GM18507 (cell line): ENCODE measurements around the gene ELMO1.

ENCODE experiments used
- DNase-seq: peaks from one replicate; pipeline ENCODE4 v3.0.0; 2011; ENCODE audit warnings: low read depth; ENCODE audit not compliant: insufficient read length; ENCODE audit errors: extremely low spot score
- FAIRE-seq: peaks from 2 replicates; lab custom pipeline; 2011; peaks lifted over from hg19 to GRCh38; lab: Jason Lieb, UNC

The ELMO1 gene

DNA sequence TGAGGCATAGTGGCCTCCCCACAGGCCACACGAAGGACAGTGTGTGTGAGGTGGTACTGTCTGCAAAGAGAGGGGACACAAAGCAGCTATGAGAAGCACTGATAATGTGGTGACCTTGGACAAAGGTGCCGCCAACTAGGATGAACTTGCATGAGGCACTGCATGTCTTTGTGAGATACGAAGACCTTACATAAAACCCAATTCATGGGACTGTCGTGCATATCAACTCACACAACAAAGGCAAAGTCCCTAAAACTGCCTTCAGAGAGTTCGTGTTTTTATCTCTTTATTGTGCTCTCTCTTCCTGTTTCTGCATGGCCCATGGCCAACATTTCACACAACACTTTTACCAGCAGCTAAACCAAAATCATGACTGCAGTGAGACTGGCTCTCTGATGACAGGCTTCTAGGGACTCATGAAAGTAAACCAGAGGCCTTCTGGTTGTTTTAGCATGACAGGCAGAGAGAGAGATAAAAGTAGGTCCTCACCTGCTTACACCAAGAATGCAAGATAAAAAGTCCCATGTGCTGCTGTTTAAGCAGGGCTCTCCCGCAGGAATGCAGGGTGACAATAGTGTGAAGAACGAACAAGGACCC lies 347.8 kb downstream of the ELMO1 start:
- no peak for FAIRE-seq
- DNase-seq, result no peak

GRCh38 chr7:37098762-37099161 lies 349.9 kb downstream of the ELMO1 start:
- FAIRE-seq (no peak), DNase-seq (no peak)

DNA sequence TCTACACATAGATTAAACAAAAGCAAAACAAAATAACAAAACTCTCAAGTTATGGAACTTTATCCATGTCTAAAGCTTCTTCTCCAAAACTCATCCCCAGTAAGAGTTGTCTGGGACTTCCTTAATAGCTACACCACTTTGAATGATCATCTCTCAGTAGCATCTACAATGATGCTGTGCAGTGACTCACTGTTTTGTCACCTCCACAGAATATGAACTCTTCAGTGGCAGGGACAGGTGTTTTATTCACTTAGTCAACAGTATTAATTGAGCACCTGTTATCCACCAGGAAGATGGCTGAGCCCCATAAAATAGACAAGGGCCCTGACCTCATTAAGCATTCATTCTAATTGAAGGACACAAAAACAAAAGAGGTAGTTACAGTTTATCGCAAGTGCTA lies 350.7 kb downstream of the ELMO1 start:
- DNase-seq (no peak), FAIRE-seq (no peak)

DNA sequence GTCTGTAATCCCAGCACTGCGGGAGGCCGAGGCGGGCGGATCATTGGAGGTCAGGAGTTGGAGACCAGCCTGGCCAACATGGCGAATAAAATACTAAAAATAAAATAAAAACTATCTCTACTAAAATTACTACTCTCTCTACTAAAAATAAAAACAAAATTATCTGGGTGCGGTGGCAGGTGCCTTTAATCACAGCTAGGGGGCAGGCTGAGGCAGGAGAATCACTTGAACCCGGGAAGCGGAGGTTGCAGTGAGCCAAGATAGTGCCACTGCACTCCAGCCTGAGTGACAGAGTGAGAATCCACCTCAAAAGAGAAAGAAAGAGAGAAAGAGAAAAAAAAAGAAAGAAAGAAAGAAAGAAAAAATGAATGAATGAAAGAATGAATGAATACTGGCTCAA lies 351.4 kb downstream of the ELMO1 start:
- FAIRE-seq (no peak), DNase-seq (no peak)

DNA sequence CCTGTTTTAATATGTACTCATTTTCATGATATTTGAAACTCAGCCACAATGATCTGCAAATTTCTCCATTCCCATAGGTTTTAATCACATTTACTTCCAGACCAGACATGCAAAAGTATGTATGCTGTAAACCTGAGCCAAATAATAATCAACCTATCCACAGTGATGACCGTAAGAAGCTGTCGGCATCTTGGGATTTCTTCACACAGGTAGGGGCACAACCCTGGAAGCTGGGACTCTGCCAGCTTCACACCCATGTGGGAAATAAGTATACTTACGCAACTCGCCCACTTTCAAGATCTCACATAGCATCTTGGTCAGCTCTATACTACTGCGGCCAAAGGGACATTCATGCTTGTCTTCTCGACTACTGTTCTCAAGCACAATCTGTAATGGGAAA lies 352.3 kb downstream of the ELMO1 start:
- FAIRE-seq (no peak), DNase-seq (no peak)

GRCh38 chr7:37095122-37095521 lies 353.5 kb downstream of the ELMO1 start:
- DNase-seq, result no peak
- FAIRE-seq, result no peak

DNA sequence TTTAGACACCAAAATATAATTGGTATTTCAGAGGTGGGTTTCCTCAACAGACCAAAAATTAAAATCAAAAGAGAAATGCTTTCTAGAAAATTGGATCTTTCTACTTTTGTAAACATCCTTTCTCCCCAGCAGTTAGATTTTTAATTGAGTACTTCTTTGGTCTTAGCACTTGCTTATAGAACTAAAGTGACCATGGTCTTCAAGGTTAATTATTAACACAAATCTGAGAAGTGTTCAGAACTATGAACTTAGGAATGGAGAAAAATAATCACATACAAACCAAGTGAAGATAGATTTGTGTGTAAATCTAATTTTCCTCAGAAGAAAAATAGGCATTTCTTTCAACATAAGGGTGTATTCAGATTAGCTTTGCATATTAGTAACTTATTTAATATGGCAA lies 355.4 kb downstream of the ELMO1 start:
- FAIRE-seq (no peak), DNase-seq (no peak)

DNA sequence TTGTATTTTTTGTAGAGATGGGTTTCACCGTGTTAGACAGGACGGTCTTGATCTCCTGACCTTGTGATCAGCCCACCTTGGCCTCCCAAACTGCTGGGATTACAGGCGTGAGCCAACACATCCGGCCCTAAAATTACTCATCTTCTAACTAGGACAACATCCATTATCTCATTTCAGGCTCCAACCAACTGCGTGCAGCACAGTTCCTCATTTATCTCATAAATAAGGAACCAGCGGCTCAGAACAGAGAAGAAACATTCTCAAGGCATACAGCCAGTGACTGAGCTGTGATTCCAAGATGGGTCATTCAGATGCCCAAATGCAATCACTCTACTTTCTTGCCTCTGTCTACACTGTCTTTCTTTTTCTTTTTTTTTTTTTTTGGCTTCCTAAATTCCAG lies 356.1 kb downstream of the ELMO1 start:
- DNase-seq (no peak), FAIRE-seq (no peak)

DNA sequence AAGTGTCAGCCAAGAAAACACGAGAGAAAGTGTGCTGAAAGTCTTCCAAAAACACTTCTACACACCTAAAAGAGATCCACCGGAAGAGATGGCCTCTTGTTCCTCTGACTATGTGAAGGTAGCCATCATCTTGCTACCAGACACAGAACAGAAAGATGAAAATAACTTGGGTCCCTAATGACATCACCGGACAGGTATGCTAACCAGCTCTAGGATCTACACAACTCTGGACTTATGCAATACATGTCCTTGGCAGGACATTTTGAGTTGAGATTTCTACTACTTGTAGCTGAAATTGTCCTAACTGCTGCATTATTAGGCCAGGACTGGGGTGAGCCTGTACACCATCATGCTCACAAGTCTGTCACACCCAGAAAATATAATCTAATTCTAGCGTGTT lies 358.7 kb downstream of the ELMO1 start:
- no peak for DNase-seq

GRCh38 chr7:37085600-37085999 lies 363.1 kb downstream of the ELMO1 start:
- no peak for DNase-seq
- no peak for FAIRE-seq

More for the DNA sequence above, 358.7 kb downstream of the ELMO1 start:
- FAIRE-seq, result no peak

- DNase-seq (no peak), FAIRE-seq (no peak)
These were observed 364.4 kb downstream of the ELMO1 start for GRCh38 chr7:37084303-37084702.

DNA sequence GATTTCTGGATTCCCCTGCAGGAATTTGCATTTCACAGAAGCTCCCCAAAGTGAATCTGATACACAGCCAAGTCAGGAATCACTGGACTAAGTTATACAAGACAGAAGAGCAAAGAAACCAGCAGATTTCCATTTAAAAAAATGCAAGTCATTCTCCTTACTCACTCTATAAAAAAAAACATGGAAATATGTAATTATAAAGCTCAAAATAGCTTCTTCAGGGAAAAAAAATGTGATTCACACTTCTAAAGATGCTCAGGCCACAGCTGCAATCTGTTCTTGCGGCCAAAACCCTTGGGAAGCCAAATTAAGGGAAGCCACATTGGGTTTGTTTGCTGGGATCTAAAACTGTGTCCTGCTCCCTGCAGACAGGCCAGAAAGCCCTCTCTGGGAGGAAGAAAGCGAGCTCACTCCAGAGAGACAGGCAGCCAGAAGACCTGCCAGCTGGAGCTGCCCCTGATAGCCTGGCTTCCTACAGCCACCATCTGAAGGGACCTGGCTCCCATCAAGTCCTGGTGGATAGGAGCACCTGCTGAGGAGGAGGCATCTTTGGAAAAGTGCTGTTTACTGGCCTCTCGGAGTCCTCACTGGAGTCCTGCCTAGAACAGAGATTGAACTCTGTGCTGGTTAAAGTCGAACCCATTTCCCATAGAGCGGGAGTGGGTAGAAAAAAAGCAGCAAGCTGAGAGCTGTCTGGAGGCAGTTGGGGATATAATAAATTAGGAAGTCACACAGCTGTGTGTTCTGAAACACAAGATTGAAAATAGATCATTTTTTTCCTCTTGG lies 365.2 kb downstream of the ELMO1 start:
- FAIRE-seq (no peak), DNase-seq (no peak)

DNA sequence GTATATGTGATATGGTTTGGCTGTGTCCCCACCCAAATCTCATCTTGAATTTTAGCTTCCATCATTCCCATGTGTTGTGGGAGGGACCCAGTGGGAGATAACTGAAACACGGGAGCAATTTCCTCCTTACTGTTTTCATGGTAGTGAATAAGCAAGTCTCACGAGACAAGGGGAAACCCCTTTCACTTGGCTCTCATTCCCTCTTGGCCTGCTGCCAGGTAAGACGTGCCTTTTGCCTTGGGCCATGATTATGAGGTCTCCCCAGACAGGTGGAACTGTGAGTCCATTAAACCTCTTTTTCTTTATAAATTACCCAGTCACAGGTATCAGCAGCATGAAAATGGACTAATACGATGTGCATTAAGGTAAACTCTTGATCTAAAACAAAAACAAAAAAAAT lies 367.2 kb downstream of the ELMO1 start:
- DNase-seq (no peak), FAIRE-seq (peak; percentile 39)

GRCh38 chr7:37079420-37079819 lies 369.2 kb downstream of the ELMO1 start:
- FAIRE-seq (no peak), DNase-seq (no peak)

DNA sequence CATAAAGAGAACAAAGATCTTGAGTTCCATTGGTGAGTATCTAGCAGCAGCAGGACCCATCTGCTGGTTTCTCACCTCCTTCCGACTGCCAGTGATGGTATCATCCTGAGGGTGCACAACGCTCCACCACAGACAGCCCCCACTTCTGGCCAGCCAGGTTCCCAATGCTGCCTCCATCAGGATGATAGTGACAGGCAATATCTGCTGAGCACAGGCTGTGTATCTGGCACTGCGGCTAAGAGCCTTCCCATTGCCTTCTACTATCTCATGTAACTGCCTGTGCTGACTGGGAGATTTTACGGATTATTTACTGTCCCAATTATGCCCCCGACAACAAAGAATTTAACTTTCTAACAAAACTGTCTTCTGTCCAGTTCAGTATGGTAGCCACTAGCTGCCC lies 372.0 kb downstream of the ELMO1 start:
- FAIRE-seq (no peak), DNase-seq (no peak)

GRCh38 chr7:37074370-37074769 lies 374.3 kb downstream of the ELMO1 start:
- no peak for FAIRE-seq
- DNase-seq, result no peak

DNA sequence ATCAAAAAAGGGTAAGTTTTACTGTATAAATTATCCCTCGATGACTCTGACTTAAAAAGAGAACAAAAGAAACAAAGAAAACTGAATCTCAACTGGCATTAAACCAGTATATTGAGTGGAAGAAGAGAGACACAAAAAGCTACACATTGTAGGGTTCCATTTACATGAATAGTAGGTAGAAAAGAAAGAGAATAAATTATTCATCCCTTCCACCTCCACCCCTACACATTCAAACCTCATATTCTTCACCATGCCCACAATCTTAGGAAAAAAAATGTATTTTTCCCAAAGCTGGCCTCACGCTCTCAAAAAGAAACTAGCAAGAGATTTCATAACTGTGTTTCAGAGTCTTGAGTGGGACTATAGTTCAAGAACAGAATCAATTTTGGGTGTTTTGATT lies 377.5 kb downstream of the ELMO1 start:
- FAIRE-seq, result no peak
- no peak for DNase-seq

DNA sequence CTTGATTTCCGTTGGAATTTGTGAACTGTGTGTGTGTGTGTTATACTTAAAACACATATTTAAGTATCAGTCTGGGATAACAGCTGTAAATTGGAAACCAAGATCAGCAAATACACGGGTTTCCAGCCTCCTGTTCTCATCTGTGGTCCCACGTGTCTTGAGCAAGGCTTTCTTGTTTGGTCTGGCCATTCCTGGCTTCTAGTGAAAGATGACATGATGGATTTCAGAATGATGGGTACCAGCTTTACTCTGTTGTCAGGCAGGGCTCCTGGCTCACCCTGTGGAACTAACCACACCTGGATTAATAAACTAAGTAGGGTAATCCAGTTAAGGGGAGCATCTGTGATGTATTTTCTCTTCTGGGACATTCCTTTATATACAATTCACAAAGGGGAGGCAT lies 378.2 kb downstream of the ELMO1 start:
- no peak for DNase-seq
- FAIRE-seq, result no peak

DNA sequence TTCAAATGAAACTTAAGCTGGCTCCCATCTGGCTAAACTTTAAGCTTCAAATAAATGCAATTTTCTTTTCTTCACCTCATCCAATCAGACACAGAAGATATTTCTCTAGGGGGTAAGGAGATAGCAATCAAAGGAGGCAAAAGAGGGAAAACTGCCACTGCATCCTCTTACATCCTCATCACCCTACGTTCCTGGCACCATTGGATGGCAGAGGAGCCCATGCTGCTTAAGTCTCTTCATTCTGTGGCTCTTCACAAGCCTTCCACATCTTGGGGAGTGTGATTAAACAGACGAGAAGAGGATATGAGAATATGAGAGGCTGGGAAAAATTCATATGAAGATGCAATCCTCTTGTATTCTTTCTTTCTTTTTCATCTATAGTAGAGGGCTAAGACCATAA lies 378.6 kb downstream of the ELMO1 start:
- FAIRE-seq (no peak), DNase-seq (no peak)

GRCh38 chr7:37069336-37069735 lies 379.3 kb downstream of the ELMO1 start:
- DNase-seq, result no peak
- no peak for FAIRE-seq

- DNase-seq, result no peak
- FAIRE-seq, result no peak
These were observed 379.8 kb downstream of the ELMO1 start for GRCh38 chr7:37068902-37069301.
